ENCODE results near the gene PRKAR2B.
"Not testable (repeated sequence)": the region's sequence is repeated elsewhere in the genome, so short reads cannot be mapped to it uniquely, and the experiment has no call there.

The PRKAR2B gene

GRCh38 chr7:107128217-107128616 is 83.7 kb downstream of the PRKAR2B start:
- no peak for DNase-seq

GRCh38 chr7:107128748-107129147 is 84.2 kb downstream of the PRKAR2B start:
- DNase-seq = no peak

GRCh38 chr7:107130487-107131220 is 86.1 kb downstream of the PRKAR2B start:
- no peak for DNase-seq

- DNase-seq = no peak
These were observed 88.9 kb downstream of the PRKAR2B start for GRCh38 chr7:107133396-107133795.

GRCh38 chr7:107138696-107139420 is 94.4 kb downstream of the PRKAR2B start:
- no peak for DNase-seq

GRCh38 chr7:107143875-107144274 is 99.4 kb downstream of the PRKAR2B start:
- DNase-seq = not testable (repeated sequence)

GRCh38 chr7:107145067-107145838 is 100.7 kb downstream of the PRKAR2B start:
- no peak for DNase-seq

GRCh38 chr7:107147464-107148393 is 103.2 kb downstream of the PRKAR2B start:
- DNase-seq = no peak

- DNase-seq = no peak
These were observed 104.2 kb downstream of the PRKAR2B start for GRCh38 chr7:107148721-107149120.

- DNase-seq = no peak
These were observed 105.4 kb downstream of the PRKAR2B start for GRCh38 chr7:107149863-107150262.

- peak; percentile 67 for DNase-seq
These were observed 106.0 kb downstream of the PRKAR2B start for GRCh38 chr7:107150375-107151073.

GRCh38 chr7:107151538-107151937 is 107.0 kb downstream of the PRKAR2B start:
- no peak for DNase-seq

GRCh38 chr7:107152011-107152410 is 107.5 kb downstream of the PRKAR2B start:
- no peak for DNase-seq

- DNase-seq = no peak
These were observed 110.3 kb downstream of the PRKAR2B start for GRCh38 chr7:107154826-107155225.

GRCh38 chr7:107155726-107156125 is 111.2 kb downstream of the PRKAR2B start:
- not testable (repeated sequence) for DNase-seq

GRCh38 chr7:107157091-107157490 is 112.6 kb downstream of the PRKAR2B start:
- DNase-seq = no peak

- DNase-seq = no peak
These were observed 113.5 kb downstream of the PRKAR2B start for GRCh38 chr7:107158028-107158427.

GRCh38 chr7:107160389-107160788 is 115.9 kb downstream of the PRKAR2B start:
- DNase-seq = no peak

GRCh38 chr7:107161415-107161814 is 116.9 kb downstream of the PRKAR2B start:
- no peak for DNase-seq

- DNase-seq = no peak
These were observed 118.0 kb downstream of the PRKAR2B start for GRCh38 chr7:107162475-107162874.

- DNase-seq = no peak
These were observed 119.6 kb downstream of the PRKAR2B start for GRCh38 chr7:107164092-107164491.

GRCh38 chr7:107165341-107165740 is 120.8 kb downstream of the PRKAR2B start:
- no peak for DNase-seq
